Limb (tissue), 2 donors: Measurements from ENCODE around the gene FHOD1.

Source experiments
- DNase-seq, 2 donors: peaks; one replicate each; pipeline ENCODE4 v3.0.0-alpha.2; 2016; ENCODE audit errors: extremely low spot score in 2 of 2

The FHOD1 gene

DNA sequence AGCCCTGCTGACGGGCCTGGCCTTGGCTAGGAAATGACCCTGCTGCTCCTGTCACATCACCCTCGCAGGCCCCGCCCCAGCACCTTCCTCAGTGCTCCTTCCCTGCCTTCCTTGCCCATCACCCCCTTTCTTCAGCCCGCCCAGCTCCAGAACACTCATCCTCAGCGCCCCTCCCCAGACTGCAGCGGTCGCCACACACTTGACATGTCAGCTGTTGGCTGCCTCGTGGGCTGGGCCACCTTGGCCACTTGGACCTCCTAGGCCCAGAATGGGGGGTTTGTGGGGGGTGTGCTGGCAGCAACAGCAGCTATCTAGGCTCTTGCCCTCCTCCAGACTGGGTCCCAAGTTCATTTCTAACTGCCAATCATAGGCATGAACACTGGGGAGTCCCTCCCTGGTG lies 37.7 kb downstream of the FHOD1 start:
- DNase-seq = no peak

DNA sequence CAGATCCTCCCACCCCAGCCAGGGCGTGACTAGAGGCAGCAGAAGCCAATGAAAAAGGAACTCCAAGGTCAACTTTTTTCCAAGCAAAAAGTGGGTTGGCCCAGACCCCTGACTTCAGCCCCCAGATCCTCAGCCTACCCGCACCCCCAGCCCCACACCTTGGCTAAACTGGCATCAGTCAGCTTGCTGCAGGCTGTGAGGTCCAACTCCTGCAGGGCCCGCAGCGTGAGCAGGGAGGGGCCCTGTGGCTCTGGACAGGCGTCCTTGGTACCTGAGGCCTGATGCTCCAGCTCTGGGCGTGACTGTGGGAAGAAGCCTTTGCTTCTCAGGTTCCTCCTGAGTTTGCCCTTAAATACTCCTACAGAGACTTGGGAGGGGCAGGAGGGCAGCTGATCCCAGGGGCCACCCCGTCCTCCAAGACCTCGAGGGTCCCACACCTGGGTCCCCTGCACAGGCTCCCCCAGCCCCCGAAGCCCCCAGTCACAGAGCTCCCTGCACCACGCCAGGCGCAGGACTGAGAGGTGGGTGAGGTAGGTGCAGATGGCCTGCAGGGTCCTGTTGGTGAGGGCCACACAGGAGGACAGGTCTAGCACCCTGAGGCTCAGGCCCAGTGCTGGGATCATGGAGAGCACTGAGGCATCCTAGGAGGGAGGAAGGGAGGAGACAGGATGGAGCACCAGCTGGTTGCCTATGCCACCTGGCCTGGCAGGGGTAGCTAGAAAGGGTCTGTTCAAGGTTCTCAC lies 39.0 kb downstream of the FHOD1 start:
- no peak for DNase-seq

DNA sequence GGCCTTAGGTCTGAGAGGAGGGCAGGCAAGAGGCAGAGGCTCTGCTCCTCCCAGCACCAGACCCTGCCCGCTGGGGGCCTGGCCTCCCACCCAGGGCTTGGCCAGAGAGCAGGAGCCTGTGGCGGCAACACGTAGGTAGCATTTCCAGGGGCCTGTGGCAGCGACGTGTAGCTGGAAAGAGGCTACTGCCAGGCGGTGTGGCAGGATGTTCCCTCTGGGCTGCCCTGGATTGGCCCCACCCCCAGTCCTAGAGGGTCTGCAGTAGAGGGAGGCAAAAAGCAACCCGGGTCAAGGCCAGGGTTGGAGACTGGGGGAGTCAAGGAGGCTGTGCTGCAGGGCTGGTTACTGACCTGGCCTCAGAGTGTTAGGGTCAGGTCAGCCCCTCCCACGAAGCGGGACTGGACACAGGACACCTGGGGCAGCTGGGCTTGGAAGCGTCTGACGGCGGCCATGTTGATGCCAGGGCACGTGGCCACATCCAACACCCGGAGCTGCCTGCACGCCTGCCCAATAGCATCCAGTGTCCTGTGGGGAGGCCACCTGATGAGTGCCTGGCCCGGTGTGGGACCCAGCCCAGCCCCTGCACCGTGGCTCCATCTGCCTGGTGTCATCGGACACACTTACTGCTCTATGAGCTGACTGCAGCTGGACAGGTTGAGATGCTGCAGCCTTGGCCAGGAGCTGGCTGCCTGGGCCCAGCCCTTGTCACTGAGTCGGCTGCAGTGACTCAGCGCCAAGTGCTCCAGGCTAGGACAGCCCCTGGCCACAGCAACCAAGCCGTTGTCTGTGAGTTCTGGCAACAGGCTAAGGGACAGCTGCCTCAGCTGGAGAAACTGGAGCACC lies 39.8 kb downstream of the FHOD1 start:
- no peak for DNase-seq

DNA sequence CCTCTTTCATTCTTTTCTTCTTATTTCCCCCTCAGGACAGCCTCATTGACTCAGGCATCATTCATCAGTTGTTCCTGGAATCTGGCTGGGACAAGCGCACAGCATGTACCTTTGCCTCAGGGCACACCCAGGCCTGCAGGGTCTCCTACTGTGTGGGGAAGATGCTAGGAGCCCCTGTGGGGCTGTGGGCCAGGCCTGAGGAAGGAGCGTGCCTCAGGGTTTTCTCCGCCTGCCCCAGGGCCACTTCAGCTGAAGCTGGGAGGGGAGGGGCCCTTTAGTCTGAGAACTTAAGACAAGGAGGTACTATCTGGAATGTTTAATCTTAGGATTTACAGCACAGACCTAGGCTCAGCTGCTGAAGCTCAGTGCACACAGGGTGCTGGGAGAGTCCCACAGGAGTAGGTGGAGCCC lies 40.4 kb downstream of the FHOD1 start:
- no peak for DNase-seq

DNA sequence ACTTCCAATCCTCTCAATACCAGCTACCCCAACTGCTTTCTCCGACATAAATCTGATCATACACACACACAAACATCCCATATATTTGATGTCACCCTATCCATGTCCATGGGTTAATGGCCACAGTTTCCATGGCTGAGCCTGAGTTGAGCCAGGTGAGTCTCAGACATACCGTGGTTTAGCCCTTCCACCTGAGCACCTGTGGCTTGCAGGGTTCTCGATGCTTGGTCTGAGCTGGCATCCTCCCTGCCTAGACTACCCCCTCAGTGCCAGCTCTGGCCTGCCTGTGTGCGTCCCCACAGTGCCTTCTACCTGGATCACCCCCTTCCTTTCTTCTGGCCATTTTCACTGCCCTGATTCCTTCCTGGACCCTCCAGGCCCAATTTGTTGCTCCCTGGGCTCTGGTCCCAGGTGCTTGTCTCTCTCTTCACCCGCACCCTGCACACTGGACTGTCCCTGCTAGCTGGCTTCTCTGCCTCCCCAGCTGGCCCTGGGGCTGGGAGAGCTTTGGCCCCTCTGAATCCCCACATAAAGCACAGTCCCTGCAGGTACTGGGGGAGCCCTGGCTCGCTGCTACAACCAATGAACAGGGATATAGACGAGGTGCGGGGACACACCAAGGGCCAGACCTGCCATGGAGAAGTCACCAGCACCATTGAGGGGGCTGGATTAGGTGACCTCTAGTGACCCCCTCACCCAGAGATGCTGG lies 41.0 kb downstream of the FHOD1 start:
- no peak for DNase-seq

DNA sequence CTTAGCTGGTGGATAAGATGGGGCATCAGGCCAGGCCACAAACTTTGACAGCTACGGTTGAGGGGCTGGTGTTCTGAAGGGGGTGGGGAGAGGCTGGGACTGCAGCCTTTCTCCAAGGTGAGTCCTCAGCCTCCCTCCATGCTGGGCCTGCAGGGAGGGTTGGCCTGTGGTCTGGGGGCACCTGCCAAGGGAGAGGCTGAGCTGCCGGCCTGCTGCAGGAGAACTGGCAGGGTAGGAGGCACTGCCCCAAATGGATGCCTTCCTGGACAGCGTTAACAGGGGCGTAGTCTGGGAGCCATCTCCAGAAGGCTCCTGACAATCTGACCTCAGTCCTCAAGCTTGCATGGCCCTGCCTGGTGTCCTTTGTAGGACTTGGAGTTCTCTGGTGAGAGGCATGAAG lies 43.2 kb downstream of the FHOD1 start:
- no peak for DNase-seq

DNA sequence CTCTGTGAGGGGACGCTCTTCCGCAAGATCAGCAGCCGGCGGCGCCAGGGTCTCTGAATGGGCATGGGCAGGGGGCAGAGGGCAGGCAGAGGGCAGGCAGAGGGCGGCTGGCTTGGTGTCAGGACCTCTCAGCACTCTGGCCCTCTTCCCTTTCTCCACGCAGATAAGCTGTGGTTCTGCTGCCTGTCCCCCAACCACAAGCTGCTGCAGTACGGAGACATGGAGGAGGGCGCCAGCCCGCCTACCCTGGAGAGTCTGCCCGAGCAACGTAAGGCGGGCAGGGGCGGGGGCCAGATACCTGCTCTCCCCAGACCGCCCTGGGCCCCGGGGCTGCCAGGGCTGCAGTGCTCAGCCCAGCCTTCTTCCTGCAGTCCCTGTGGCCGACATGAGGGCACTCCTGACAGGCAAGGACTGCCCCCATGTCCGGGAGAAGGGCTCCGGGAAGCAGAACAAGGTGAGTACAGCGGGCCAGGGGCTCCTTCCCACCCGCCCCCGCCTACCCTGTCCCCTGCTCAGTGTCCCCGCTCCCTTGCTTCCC lies 44.3 kb downstream of the FHOD1 start:
- no peak for DNase-seq

DNA sequence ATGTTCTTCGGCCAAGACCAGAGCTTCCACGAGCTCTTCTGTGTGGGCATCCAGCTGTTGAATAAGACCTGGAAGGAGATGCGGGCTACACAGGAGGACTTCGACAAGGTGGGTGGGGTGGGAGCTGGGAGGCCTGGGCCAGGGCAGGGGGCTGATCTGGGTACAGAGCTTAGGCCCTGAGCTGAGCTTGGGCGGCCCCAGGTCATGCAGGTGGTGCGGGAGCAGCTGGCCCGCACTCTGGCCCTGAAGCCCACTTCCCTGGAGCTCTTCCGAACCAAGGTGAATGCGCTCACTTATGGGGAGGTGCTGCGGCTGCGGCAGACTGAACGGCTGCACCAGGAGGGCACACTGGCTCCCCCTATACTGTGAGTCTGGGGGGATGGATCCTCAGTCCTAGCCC lies 44.9 kb downstream of the FHOD1 start:
- no peak for DNase-seq

DNA sequence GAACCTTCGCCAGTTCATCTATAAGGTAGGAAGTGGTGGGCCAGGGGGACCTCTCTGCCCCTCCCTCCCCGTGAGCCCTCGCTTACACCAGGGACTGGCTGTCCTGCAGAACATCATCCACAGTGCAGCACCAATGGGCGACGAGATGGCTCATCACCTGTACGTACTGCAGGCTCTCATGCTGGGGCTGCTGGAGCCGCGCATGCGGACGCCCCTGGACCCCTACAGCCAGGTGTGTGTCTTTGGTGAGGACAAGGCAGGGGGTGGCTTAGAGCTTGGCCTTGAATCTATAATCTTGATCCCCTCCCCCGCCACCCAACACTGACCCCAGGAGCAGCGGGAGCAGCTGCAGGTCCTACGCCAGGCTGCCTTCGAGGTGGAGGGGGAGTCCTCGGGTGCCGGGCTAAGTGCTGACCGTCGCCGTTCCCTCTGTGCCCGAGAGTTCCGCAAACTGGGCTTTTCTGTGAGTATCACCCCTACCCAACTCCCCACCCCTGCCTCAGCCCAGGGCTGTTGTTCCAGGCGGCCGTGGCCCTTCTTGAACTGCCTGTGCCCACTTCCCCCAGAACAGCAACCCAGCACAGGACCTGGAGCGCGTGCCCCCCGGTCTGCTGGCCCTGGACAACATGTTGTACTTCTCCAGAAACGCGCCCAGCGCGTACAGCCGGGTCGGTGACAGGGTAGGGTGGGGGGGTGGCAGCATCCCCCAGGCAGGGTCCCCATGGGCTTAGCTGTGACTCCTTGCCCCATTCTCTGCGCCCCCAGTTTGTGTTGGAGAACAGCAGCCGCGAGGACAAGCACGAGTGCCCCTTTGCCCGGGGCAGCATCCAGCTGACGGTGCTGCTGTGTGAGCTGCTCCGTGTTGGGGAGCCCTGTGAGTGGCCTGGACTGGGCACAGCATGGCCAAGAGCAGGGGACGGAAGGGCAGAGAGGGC lies 45.6 kb downstream of the FHOD1 start:
- DNase-seq = no peak

DNA sequence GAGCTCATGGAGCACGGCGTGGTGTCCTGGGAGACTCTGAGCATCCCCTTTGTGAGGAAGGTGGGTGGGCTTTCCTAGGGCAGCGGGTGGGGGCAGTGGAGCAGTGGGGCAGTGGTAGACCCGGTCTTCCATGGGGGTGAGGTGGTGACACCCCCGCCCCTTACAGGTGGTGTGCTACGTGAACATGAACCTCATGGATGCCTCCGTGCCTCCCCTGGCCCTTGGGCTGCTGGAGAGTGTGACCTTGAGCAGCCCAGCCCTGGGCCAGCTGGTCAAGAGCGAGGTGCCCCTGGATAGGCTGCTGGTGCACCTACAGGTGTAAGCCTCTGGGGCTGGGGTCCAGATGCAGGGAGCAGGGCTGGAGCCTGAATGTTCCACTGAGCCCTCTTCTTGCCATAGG lies 46.8 kb downstream of the FHOD1 start:
- DNase-seq = no peak

DNA sequence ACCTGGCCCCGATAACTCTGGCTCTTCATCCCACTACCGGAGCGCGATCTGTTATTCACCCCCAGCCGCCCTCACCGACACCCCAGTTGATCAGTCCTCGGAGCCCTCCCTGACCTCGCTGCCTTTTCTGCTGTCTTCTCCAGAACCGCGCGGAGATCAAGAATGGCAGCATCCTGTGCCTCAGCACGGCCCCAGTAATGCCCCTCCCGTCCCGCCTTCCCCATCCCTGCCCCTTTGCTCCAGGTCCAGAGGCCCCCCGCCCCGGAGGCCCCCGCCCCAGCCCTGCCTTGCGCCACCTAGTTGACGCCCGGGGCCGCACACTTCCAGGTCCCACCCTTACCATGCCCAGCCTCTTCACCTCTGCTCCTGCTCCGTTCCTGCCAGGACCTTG lies 47.5 kb downstream of the FHOD1 start:
- no peak for DNase-seq

DNA sequence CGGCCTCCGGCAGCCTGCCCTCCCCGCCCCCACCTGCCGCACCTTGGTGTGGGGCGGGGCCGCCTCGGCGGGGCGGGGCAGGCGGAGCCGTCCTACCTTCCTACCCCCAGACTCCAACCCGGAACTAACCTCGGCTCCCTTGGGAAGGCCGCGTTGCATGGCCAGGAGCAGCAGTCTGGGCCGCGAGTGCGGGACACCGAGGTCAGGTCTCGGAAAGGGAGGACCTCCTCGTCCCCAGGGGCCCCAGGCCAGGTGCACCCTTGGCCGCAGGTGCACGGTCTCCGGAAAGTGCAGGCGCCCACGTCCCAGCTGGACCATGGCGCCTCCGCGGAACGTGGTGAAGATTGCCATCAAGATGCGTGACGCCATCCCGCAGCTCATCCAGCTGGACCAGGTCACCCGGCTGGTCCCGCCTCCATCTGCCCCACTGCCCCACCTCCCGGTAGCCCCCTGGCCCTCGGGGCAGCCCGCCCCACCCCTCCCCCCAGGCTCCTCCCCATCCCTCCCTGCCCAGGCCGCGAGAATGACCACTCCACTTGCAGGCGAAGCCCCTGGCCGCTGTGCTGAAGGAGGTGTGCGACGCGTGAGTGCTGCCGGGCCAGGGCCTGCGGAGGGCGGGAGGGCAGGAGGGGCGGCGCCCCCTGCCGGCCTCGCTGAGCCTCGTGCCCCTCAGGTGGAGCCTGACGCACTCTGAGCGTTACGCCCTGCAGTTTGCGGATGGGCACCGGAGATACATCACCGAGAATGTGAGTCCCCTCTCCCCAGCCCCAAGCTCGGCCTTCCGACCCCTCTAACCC lies 48.1 kb downstream of the FHOD1 start, which contains the start of gene ELMO3:
Gene ELMO3 (plus strand): TSS at position 121 of the 797 bp plus-strand sequence. CDS start 196 bp downstream, at position 317.
- DNase-seq = no peak

DNA sequence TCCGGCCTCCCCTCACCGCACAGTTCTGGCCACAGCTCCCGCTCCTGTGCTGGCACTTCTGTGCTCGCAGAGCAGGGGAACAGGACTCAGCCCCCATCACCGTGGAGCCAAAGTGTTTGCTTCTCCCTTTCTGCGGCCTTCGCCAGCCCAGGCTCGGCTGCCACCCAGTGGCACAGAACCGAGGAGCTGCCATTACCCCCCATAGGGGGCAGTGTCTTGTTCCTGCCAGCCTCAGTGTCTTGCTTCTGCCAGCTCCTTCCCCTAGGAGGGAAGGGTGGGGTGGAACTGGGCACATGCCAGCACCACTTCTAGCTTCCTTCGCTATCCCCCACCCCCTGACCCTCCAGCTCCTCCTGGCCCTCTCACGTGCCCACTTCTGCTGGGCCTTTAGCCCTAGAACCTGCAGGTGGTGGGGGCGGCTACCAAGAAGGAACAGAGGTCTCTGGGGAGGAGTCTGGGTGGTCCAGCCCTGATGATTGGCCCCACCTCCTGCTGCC lies 49.0 kb downstream of the FHOD1 start:
- DNase-seq = no peak

DNA sequence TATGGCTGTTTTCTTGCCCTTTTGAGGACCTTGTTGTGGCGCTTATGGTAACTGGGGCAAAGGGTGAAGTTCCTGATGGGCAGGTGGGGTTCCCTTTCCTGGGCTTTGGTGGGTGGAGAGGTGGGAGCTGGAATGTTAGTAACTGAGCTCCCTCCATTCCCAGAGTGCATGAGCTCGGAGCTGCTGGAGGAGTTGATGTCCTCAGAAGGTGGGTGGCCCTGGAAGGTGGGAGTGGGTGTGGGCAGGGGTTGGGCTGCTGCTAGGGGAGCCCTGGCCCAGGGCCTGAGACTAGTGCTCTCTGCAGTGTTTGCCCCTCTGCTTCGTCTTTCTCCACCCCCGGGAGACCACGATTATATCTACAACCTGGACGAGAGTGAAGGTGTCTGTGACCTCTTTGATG lies 49.6 kb downstream of the FHOD1 start:
- no peak for DNase-seq

DNA sequence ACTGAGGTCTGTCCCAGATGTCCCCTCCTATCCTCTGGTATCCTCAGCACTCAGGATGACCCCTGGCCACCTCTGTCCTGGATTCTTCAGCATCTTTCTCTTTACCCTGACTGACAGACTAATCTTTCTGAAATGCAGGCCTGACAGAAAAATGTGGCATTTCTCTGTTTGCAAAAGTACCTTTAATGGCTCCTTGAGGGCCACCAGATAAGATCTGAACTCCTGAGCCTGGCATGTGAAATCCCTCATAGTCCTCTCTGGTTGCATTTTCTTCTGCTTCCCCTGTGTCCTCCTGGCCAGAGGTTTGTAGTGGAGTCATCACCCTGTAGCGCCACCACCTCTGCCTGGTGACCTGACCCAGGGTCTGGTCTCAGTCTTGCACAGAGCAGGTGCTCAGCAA lies 50.4 kb downstream of the FHOD1 start:
- no peak for DNase-seq

DNA sequence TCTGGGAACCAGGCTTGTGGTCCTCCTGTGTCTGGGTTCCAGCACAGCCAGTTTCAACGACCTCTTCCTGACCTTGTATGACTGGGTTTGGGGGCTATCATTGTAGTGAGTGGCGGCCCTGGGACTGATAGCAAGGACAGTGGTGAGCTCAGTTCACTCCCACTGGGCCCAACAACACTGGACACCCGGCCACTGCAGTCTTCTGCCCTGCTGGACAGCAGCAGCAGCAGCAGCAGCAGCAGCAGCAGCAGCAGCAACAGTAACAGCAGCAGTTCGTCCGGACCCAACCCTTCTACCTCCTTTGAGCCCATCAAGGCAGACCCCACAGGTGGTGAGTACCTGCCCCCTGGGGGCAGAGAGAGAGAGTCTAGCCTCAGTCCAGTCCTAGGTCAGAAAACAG lies 51.6 kb downstream of the FHOD1 start:
- DNase-seq = no peak

DNA sequence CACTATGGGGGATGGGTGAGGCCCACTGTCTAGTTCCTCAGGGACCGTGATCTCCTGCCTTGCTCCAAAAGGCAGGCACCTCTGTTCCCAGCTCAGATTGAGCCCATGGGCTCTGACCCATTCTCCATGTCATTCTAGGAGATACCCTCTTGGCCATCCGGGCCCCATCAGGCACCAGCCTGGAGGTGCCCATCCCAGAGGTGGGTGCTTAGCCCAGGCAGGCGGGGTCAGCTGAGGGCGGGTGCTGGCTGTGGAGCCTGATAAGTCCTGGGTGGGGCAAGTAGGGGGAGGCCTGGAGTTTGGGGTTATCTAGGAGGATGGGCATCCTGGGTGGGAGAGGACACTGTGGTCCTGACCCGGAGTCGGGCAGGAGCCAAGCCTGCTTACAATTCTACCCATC lies 53.0 kb downstream of the FHOD1 start:
- no peak for DNase-seq

DNA sequence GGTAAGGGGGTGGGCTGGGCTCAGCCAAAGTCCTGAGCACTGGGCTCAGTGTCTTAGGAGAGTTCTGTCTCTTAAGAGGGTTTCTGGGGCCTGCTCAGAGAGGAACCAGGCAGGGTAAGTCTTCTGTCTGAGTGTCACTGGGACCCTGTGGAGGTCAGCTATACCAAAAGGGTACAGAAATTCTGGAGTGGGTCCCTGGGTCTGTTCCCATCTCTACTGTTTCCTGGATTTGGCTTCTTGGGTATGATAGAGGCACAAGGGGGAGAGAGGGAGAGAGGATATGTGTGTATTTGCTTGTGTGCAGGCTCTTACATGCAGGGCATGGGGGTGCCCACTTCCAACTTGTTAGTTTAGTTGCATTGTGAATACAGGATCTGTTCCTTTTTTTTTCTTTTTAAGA lies 53.7 kb downstream of the FHOD1 start:
- DNase-seq = no peak

DNA sequence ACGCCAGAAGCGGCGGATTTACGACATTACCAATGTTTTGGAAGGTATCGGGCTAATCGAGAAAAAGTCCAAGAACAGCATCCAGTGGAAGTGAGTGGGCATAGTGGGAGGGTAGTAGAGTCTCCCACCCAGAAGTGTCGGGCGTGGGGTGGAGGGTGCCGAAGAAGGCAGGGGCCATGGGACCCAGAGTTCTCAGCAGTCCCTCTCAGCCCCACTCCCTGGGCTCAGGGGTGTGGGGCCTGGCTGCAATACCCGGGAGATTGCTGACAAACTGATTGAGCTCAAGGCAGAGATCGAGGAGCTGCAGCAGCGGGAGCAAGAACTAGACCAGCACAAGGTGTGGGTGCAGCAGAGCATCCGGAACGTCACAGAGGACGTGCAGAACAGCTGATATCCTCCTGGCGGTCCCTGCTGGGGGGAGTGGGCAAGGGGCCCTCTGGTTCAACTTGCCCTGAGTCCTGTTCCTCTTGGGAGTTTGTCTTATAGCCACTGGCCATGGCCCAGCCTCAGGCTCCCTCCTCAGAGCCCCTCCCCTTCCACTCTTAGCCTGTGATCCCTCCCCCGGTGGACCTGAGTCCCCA lies 54.4 kb downstream of the FHOD1 start:
- no peak for DNase-seq
